ENCODE measurements around the gene PDE3A.

Gene PDE3A

DNA sequence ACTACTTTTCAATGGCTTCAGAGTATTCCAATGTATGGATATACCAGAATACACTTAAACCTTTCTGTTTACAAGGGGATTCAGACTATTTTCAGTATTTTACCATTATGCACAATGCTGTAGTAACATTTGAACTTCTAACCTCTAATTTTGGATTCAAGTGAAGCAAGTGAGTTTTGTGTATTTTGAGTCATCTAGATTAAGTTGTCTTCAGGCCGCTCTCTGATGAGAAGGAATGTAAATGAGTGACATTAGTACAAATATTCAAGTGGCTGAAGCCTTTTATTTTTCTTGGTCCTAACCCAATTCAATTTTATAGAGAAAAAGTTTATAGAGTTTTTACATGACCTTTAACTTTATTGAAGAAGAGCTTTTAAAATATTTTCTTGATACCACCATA, 125.6 kb downstream of the PDE3A start:
- DNase-seq (ENCODE audit: low read depth): no peak
- TF ChIP-seq, protein P1, sequence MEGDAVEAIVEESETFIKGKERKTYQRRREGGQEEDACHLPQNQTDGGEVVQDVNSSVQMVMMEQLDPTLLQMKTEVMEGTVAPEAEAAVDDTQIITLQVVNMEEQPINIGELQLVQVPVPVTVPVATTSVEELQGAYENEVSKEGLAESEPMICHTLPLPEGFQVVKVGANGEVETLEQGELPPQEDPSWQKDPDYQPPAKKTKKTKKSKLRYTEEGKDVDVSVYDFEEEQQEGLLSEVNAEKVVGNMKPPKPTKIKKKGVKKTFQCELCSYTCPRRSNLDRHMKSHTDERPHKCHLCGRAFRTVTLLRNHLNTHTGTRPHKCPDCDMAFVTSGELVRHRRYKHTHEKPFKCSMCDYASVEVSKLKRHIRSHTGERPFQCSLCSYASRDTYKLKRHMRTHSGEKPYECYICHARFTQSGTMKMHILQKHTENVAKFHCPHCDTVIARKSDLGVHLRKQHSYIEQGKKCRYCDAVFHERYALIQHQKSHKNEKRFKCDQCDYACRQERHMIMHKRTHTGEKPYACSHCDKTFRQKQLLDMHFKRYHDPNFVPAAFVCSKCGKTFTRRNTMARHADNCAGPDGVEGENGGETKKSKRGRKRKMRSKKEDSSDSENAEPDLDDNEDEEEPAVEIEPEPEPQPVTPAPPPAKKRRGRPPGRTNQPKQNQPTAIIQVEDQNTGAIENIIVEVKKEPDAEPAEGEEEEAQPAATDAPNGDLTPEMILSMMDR (IDR thresholded peaks at IDR 0.05; ENCODE audit: low read length, missing control alignments): no peak
- H3K4me3 ChIP-seq (replicated peaks; ENCODE audit: low read depth, low read length): no peak overlapping the region

DNA sequence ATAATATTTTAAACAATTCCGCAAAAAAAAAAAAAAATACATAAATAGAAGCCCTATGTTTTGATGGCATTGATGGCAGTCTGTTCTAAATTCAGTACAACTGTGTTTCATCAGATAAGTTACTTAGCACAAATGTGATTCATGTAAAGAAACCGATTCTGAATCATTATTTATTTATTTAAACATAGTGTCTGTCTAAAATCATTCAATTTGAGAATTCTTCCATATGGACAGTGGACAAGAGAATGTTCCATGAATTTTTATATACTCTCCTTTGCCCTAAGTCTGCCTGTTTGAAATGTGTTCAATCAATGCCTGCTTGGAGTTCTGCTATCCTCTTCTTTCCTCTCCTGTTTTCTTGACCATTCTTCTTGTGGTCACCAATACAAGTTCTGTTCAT, 126.5 kb downstream of the PDE3A start:
- TF ChIP-seq, protein P1 (IDR thresholded peaks at IDR 0.05; ENCODE audit: low read length, missing control alignments): no peak
- DNase-seq (ENCODE audit: low read depth): no peak
- no peak overlapping the region for H3K4me3 ChIP-seq (replicated peaks; ENCODE audit: low read depth, low read length)

DNA sequence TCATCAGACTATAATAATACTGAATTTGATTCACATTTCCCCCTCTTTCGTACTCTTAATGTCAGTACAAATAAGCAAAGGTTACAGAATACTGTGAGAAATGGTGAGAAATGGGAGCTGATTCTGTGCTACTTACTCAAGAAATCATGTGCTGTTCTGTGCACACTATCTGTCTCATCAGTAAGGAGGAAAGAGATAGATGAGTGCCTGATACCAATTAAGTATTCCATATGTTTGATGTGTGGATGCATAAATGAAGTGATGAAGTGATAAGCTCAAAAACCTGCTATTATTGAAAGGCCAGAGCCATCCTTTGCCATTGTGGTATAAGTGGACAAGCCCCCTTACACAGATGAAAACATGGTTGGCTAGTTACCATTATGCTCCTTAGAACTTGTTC, 127.7 kb downstream of the PDE3A start:
- DNase-seq (ENCODE audit: low read depth): no peak
- no peak overlapping the region for H3K4me3 ChIP-seq (replicated peaks; ENCODE audit: low read depth, low read length)
- TF ChIP-seq, protein P1 (IDR thresholded peaks at IDR 0.05; ENCODE audit: low read length, missing control alignments): no peak

DNA sequence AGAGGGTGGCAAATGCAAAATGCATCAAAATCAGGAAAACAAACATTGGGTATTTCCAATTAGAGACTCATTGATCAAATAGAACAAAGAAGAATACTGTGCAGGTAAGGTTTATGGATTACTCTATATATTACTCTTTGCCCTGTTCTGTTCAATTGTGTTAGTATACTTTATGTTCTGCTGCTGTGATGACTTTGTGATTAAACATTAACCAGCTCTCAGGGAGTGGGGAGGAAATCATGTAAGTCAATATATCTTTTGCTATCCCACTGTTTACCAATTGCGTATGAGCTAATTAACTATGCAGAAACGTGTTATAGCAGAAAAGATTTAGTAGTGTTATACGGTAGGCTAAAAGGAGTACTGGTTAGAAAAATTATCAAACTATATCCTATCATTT, 129.4 kb downstream of the PDE3A start:
- TF ChIP-seq, protein P1 (IDR thresholded peaks at IDR 0.05; ENCODE audit: low read length, missing control alignments): no peak
- H3K4me3 ChIP-seq (replicated peaks; ENCODE audit: low read depth, low read length): no peak overlapping the region
- DNase-seq (ENCODE audit: low read depth): no peak

DNA sequence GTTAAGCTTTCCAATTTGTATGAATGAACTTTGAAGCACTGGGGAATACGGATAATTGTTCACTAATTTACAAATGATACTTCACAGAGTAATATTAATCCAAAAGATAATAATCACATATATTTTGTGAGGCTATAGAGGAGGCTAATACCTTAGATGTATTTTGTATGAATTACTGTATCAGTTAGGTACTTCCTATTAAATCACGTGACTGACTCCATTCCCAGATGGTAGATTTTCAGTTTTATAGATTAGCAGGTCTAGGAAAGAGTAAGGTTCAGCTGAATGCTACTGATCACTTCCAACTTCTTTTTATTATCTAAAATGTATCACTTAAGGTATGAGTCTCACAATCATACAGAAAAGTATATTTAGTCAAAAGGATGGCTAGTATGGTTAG, 133.6 kb downstream of the PDE3A start:
- DNase-seq (ENCODE audit: low read depth): no peak
- no peak overlapping the region for H3K4me3 ChIP-seq (replicated peaks; ENCODE audit: low read depth, low read length)
- TF ChIP-seq, protein P1 (IDR thresholded peaks at IDR 0.05; ENCODE audit: low read length, missing control alignments): no peak

DNA sequence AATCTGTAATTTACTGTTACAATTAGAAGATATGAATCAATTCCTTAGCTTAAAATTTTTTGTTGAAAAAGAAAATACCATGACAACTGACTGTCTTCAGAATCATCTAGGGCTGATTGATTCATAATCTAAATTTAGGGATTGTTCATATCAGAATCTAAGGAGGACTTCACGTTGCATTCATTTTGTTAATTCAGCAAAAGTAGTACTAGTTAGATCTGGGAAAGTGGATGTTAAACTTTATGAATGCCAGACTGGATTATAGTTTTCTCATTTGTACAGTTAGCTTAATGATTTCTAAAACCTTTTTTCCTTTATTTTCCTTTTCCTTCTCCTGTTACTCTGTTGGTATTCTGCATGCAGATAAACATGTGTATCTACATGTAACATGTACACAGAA, 135.5 kb downstream of the PDE3A start:
- DNase-seq (ENCODE audit: low read depth): no peak
- no peak overlapping the region for H3K4me3 ChIP-seq (replicated peaks; ENCODE audit: low read depth, low read length)
- TF ChIP-seq, protein P1 (IDR thresholded peaks at IDR 0.05; ENCODE audit: low read length, missing control alignments): no peak

DNA sequence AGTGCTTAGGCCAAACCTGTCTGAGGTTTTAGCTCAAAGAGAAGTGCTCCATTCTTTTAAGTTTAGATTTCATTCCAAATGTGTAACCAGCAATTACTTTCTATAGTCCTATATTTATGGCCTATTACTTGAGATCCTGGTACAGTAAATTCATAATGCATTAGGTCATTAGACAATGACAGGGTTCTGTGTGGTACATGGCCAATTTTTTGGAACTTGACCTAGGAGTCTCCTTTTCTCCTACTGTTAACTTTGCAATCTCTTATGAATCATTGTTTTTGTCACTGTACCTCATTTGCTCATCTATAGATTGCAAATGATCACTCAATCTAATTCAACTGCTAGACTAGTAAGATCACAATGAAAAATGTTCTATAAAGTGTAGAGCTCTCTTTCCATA, 136.7 kb downstream of the PDE3A start:
- no peak overlapping the region for H3K4me3 ChIP-seq (replicated peaks; ENCODE audit: low read depth, low read length)
- TF ChIP-seq, protein P1 (IDR thresholded peaks at IDR 0.05; ENCODE audit: low read length, missing control alignments): no peak
- no peak for DNase-seq (ENCODE audit: low read depth)

All from fibroblast of pulmonary artery (primary cell).